H1 (cell line): ENCODE results near the gene SPEM1. TPM values are rescaled to one million over a fixed set of nuclear protein-coding genes. Genes with fewer than 3 reads are reported as not detected.
A peak's percentile ranks its signal among the peaks of the same experiment; 100 is the strongest.

Experiments used
- CTCF ChIA-PET: fragments of 300-600 bp; sonication (Branson Sonifier 250); formaldehyde crosslinking; loops from one replicate; lab custom pipeline; 2021; ENCODE audit not compliant: partially characterized antibody; lab: Charles Lee
- POLR2A ChIA-PET: fragments of 300-600 bp; sonication (Branson Sonifier 250); formaldehyde crosslinking; loops from one replicate; lab custom pipeline; 2021; ENCODE audit warnings: inconsistent platforms; ENCODE audit not compliant: partially characterized antibody; lab: Charles Lee
- DNase-seq, 2 experiments: peaks; one replicate each; pipeline versions ENCODE4 v3.0.0 to v3.0.0-alpha.2; 2010 to 2022; ENCODE audit warnings: low spot score in 2 of 2, low read depth in 1 of 2, mixed read lengths in 1 of 2
- FAIRE-seq: peaks from 2 replicates; lab custom pipeline; 2011; peaks lifted over from hg19 to GRCh38; lab: Jason Lieb, UNC
- H2AFZ ChIP-seq: 2 replicates; pipeline ENCODE4 v1.8.1; 2012; ENCODE audit warnings: low read length, inconsistent platforms
- H2AK5ac ChIP-seq: 2 replicates; pipeline ENCODE4 v1.6.1; 2013; ENCODE audit warnings: low read depth, low read length
- H2BK120ac ChIP-seq: replicated peaks from 2 replicates; pipeline ENCODE3; 2013; ENCODE audit warnings: low read depth, low read length, inconsistent platforms
- H2BK12ac ChIP-seq: 2 replicates; pipeline ENCODE4 v1.6.1; 2013; ENCODE audit warnings: low read depth, low read length
- H2BK15ac ChIP-seq: 2 replicates; pipeline ENCODE4 v1.6.1; 2013; ENCODE audit warnings: low read length
- H2BK20ac ChIP-seq: 2 replicates; pipeline ENCODE4 v1.6.1; 2013; ENCODE audit warnings: low read length
- H2BK5ac ChIP-seq: 2 replicates; pipeline ENCODE4 v1.6.1; 2013; ENCODE audit warnings: low read depth, low read length
- H3K14ac ChIP-seq: 2 replicates; pipeline ENCODE4 v1.6.1; 2013; ENCODE audit warnings: inconsistent platforms; ENCODE audit not compliant: insufficient read length
- H3K18ac ChIP-seq: 2 replicates; pipeline ENCODE4 v1.6.1; 2013; ENCODE audit warnings: low read length; ENCODE audit errors: extremely low read depth
- H3K23ac ChIP-seq: 2 replicates; pipeline ENCODE4 v1.6.1; 2013; ENCODE audit warnings: inconsistent platforms; ENCODE audit not compliant: insufficient read length
- H3K23me2 ChIP-seq: 2 replicates; pipeline ENCODE4 v1.6.1; 2013; ENCODE audit warnings: low read depth, low read length
- H3K27ac ChIP-seq: 2 replicates; pipeline ENCODE4 v1.6.1; 2011; ENCODE audit warnings: low read depth, low read length, inconsistent platforms
- H3K27me3 ChIP-seq, 4 experiments: replicated peaks in 1 of 4; 1 replicate in 1 of 4; 2 replicates in 3 of 4; pipeline versions ENCODE4 v1.6.1 to v1.8.1; 2011 to 2013; ENCODE audit warnings: low read length in 3 of 4, mild to moderate bottlenecking in 3 of 4, inconsistent platforms in 2 of 4, mixed read lengths in 2 of 4, moderate library complexity in 1 of 4; ENCODE audit not compliant: control insufficient read depth in 3 of 4, insufficient read depth in 3 of 4; ENCODE audit errors: extremely low read depth in 1 of 4
- H3K36me3 ChIP-seq, 4 experiments: 2 replicates each; pipeline versions ENCODE4 v1.6.1 to v1.8.1; 2011 to 2013; ENCODE audit warnings: mild to moderate bottlenecking in 4 of 4, low read length in 3 of 4, moderate library complexity in 2 of 4, control low read depth in 1 of 4, inconsistent platforms in 1 of 4; ENCODE audit not compliant: insufficient read depth in 4 of 4, control insufficient read depth in 2 of 4
- H3K4ac ChIP-seq: replicated peaks from 2 replicates; pipeline ENCODE3; 2013; ENCODE audit warnings: low read length, low read depth, mixed read lengths, inconsistent platforms; ENCODE audit not compliant: insufficient read length
- H3K4me1 ChIP-seq, 4 experiments: replicated peaks in 1 of 4; 1 replicate in 1 of 4; 2 replicates in 3 of 4; pipeline versions ENCODE4 v1.6.1 to v1.8.1; 2011 to 2013; ENCODE audit warnings: low read length in 3 of 4, inconsistent platforms in 2 of 4, mixed read lengths in 1 of 4; ENCODE audit not compliant: insufficient read depth in 4 of 4, control insufficient read depth in 3 of 4
- H3K4me2 ChIP-seq, 2 experiments: 2 replicates each; pipeline versions ENCODE4 v1.6.1 to v1.8.1; 2011 to 2013; ENCODE audit warnings: low read depth in 2 of 2, low read length in 2 of 2, control low read depth in 1 of 2, inconsistent platforms in 1 of 2, mild to moderate bottlenecking in 1 of 2; ENCODE audit not compliant: insufficient read depth in 1 of 2
- H3K4me3 ChIP-seq, 4 experiments: fragments of 200-600, 300-600 bp in 1 of 4; sonication (generic), shearing (Covaris generic), sonication (Bioruptor Twin) in 1 of 4; 2 replicates each; pipeline versions ENCODE4 v1.5.1 to v1.8.1; 2011 to 2016; ENCODE audit warnings: low read length in 4 of 4, low read depth in 3 of 4, control low read depth in 2 of 4, inconsistent platforms in 2 of 4, mild to moderate bottlenecking in 2 of 4, mixed read lengths in 1 of 4, moderate library complexity in 1 of 4; ENCODE audit not compliant: insufficient read depth in 2 of 4; ENCODE audit errors: extremely low read depth in 1 of 4
- H3K56ac ChIP-seq: replicated peaks from 2 replicates; pipeline ENCODE3; 2013; ENCODE audit warnings: low read depth, mild to moderate bottlenecking, mixed read lengths, low read length, inconsistent platforms; ENCODE audit not compliant: insufficient read length
- H3K79me1 ChIP-seq: 2 replicates; pipeline ENCODE4 v1.6.1; 2013; ENCODE audit warnings: low read depth, low read length, control low read depth
- H3K79me2 ChIP-seq, 2 experiments: 2 replicates each; pipeline versions ENCODE4 v1.6.1 to v1.8.1; 2012 to 2013; ENCODE audit warnings: low read length in 2 of 2, mild to moderate bottlenecking in 2 of 2, inconsistent platforms in 1 of 2; ENCODE audit not compliant: insufficient read depth in 2 of 2, control insufficient read depth in 1 of 2
- H3K9ac ChIP-seq, 4 experiments: replicated peaks in 1 of 4; 1 replicate in 1 of 4; 2 replicates in 3 of 4; pipeline versions ENCODE4 v1.6.1 to v1.8.1; 2011 to 2013; ENCODE audit warnings: low read depth in 3 of 4, low read length in 3 of 4, control low read depth in 2 of 4, mild to moderate bottlenecking in 2 of 4, moderate library complexity in 2 of 4, inconsistent platforms in 1 of 4; ENCODE audit errors: extremely low read depth in 1 of 4
- H3K9me3 ChIP-seq, 2 experiments: 2 replicates each; pipeline versions ENCODE4 v1.6.1 to v1.8.1; 2012 to 2013; ENCODE audit warnings: mild to moderate bottlenecking in 2 of 2, moderate library complexity in 2 of 2, control low read depth in 1 of 2, inconsistent platforms in 1 of 2, low read depth in 1 of 2, low read length in 1 of 2, mixed read lengths in 1 of 2; ENCODE audit not compliant: insufficient read depth in 2 of 2
- H4K20me1 ChIP-seq, 2 experiments: replicated peaks in 1 of 2; 2 replicates each; pipeline versions ENCODE3 to v1.8.1; 2011 to 2013; ENCODE audit warnings: inconsistent platforms in 2 of 2, low read length in 2 of 2, mild to moderate bottlenecking in 1 of 2; ENCODE audit not compliant: insufficient read depth in 2 of 2, control insufficient read depth in 1 of 2
- H4K5ac ChIP-seq: 2 replicates; pipeline ENCODE4 v1.6.1; 2013; ENCODE audit warnings: low read length, low read depth, mixed read lengths, inconsistent platforms; ENCODE audit not compliant: insufficient read length
- H4K8ac ChIP-seq: 2 replicates; pipeline ENCODE4 v1.8.0; 2013; ENCODE audit warnings: mild to moderate bottlenecking, moderate library complexity, low read length, inconsistent platforms; ENCODE audit not compliant: insufficient read depth; ENCODE audit errors: extremely low read depth
- H4K91ac ChIP-seq: replicated peaks from 2 replicates; pipeline ENCODE3; 2013; ENCODE audit warnings: low read length, mixed read lengths, inconsistent platforms; ENCODE audit not compliant: insufficient read length
- ASH2L ChIP-seq: fragments of 200-600, 300-600 bp; sonication (generic); IDR thresholded peaks from one replicate; pipeline ENCODE4 v1.7.1; 2017; ENCODE audit warnings: low read length
- CREB1 ChIP-seq: IDR thresholded peaks from 2 replicates; pipeline ENCODE4 v1.6.1; 2012; ENCODE audit warnings: inconsistent platforms
- EGR1 ChIP-seq: IDR thresholded peaks from 2 replicates; pipeline ENCODE4 v1.6.1; 2011; ENCODE audit warnings: low read depth, low read length, borderline replicate concordance
- JUND ChIP-seq: IDR thresholded peaks from 2 replicates; pipeline ENCODE4 v1.6.1; 2011; ENCODE audit warnings: mild to moderate bottlenecking, improper control_type of control experiment, low read length
- KDM4A ChIP-seq: IDR thresholded peaks from one replicate; pipeline ENCODE4 v1.7.1; 2012; ENCODE audit warnings: low read depth, mild to moderate bottlenecking, moderate library complexity, low read length, inconsistent platforms; ENCODE audit not compliant: severe bottlenecking
- POLR2A ChIP-seq, 2 experiments: IDR thresholded peaks; 1 replicate in 1 of 2; 2 replicates in 1 of 2; pipeline ENCODE4 v1.6.1; 2011; ENCODE audit warnings: low read depth in 2 of 2, low read length in 2 of 2, mild to moderate bottlenecking in 2 of 2; ENCODE audit errors: control extremely low read depth in 1 of 2
- POLR2AphosphoS5 ChIP-seq: IDR thresholded peaks from 2 replicates; pipeline ENCODE4 v1.6.1; 2011; ENCODE audit warnings: low read depth, low read length
- SRF ChIP-seq: IDR thresholded peaks from 2 replicates; pipeline ENCODE4 v1.6.1; 2011; ENCODE audit warnings: mild to moderate bottlenecking, low read depth, low read length, moderate library complexity
- YY1 ChIP-seq: IDR thresholded peaks from 2 replicates; pipeline ENCODE4 v1.6.1; 2011; ENCODE audit warnings: low read depth, mild to moderate bottlenecking, low read length
- ZNF274 ChIP-seq: IDR thresholded peaks from 2 replicates; pipeline ENCODE4 v1.7.0; 2012; ENCODE audit warnings: low read length, borderline replicate concordance; ENCODE audit errors: extremely low read depth
- WGBS, 2 experiments: shearing (Covaris generic) in 1 of 2; methylation state at CpG; one replicate each; pipeline versions ENCODE4 v1.1.6 to v1.1.7; 2013 to 2015; ENCODE audit warnings: low lambda C conversion rate in 2 of 2, mixed read lengths in 2 of 2, inconsistent platforms in 1 of 2, low coverage in 1 of 2, missing lambda C conversion rate in 1 of 2; ENCODE audit not compliant: insufficient replicate concordance in 2 of 2, insufficient coverage in 1 of 2, insufficient read length in 1 of 2; ENCODE audit errors: extremely low coverage in 1 of 2, missing lambda C conversion rate in 1 of 2; 5-methylcytosine and 5-hydroxymethylcytosine counted together
- polyA plus RNA-seq, 7 experiments: library from polyadenylated mRNA; depleted of rRNA in 3 of 7; stranded (reverse) in 5 of 7; unstranded in 2 of 7; fragments of >200 nt in 5 of 7; fragments of 200-250 nt in 2 of 7; gene quantifications; 1 replicate in 5 of 7; 2 replicates in 1 of 7; 4 replicates in 1 of 7; pipeline versions ENCODE4 v1.2.1 to v1.2.3, GENCODE V29; 2011 to 2013; ENCODE audit warnings: missing spikeins in 2 of 7, mixed read lengths in 2 of 7
- total RNA-seq: library from RNA; stranded (reverse); fragmentation: NEBNext Ultra II Directional; extraction: Animal tissue kit (Norgen Biotek cat#: 25700); gene quantifications from 2 replicates; pipeline ENCODE4 v1.2.1, GENCODE V29; 2021
- TF ChIP-seq, protein P1 (sequence below): IDR thresholded peaks from 2 replicates; pipeline ENCODE4 v1.6.1; 2011; ENCODE audit warnings: low read length, improper control_type of control experiment

Gene SPEM1
- total and polyA plus RNA-seq, 2 of the 8 experiments (the other 6 are each of a cell fraction or from before 2014, with no cell fraction given): not detected

- H3K9ac ChIP-seq: peak overlapping the region in 3 of 4 experiments; percentile 7 to 46 (median 29); a peak in 2 of 7 replicates
- H2AFZ ChIP-seq: no peak overlapping the region
- TF ChIP-seq POLR2A (IDR thresholded peaks at IDR 0.05; ENCODE audit: control extremely low read depth in 1 of 2, low read depth in 2 of 2, low read length in 2 of 2) (peak in 1 of 2 experiments; percentile 28; a peak in 1 of 3 replicates), ZNF274 (no peak), ASH2L (peak; percentile 40), KDM4A (peak; percentile 65), SRF (no peak), EGR1 (peak; percentile 16; the same call in 1 of the 2 replicates), POLR2AphosphoS5 (peak; percentile 37), JUND (no peak), CREB1 (peak; percentile 84), YY1 (peak; percentile 48)
- TF ChIP-seq, protein P1, sequence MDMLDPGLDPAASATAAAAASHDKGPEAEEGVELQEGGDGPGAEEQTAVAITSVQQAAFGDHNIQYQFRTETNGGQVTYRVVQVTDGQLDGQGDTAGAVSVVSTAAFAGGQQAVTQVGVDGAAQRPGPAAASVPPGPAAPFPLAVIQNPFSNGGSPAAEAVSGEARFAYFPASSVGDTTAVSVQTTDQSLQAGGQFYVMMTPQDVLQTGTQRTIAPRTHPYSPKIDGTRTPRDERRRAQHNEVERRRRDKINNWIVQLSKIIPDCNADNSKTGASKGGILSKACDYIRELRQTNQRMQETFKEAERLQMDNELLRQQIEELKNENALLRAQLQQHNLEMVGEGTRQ: peak; percentile 9; the same call in 1 of the 2 replicates
These were observed 36.2 kb upstream of the SPEM1 start for GRCh38 chr17:7383742-7384488.

More at GRCh38 chr17:7383742-7384488, 36.2 kb upstream of the SPEM1 start:
- no peak overlapping the region for H4K5ac ChIP-seq
- peak overlapping the region; percentile 22 for H4K91ac ChIP-seq
- H4K20me1 ChIP-seq: peaks cover 2 to 10% of the 10 kb centered on the region in 2 experiments
- no peaks in the 10 kb centered on the region for H3K79me2 ChIP-seq
- peak overlapping the region; percentile 45 for H4K8ac ChIP-seq
- peak overlapping the region; percentile 27 for H3K4ac ChIP-seq
- H3K4me2 ChIP-seq: peak overlapping the region; percentile 78
- peaks cover 0 to 7% of the 10 kb centered on the region in 2 experiments; a peak in 1 of 4 replicates for H3K9me3 ChIP-seq
- H3K79me1 ChIP-seq: peaks cover 3% of the 10 kb centered on the region; the same call in 1 of the 2 replicates
- H3K18ac ChIP-seq: peak overlapping the region; percentile 90
- H2BK5ac ChIP-seq: no peak overlapping the region; the same call in 1 of the 2 replicates
- no peak overlapping the region for H3K27ac ChIP-seq
- H3K27me3 ChIP-seq: peaks cover 0 to 39% (median 29%) of the 10 kb centered on the region in 4 experiments; a peak in 6 of 7 replicates
- no peak overlapping the region for H3K56ac ChIP-seq
- H3K4me3 ChIP-seq: peak overlapping the region; percentile 36 to 60 (median 46)
- no peak overlapping the region for H2BK120ac ChIP-seq
- H2BK12ac ChIP-seq: no peak overlapping the region
- H2BK20ac ChIP-seq: no peak overlapping the region
- no peak overlapping the region for H3K23ac ChIP-seq
- no peak overlapping the region for H2AK5ac ChIP-seq
- 20% methylated on average over 56 of the region's 65 CpGs; no CpG with 5 or more reads in 1 of the 2 experiments for WGBS, 2 experiments
- DNase-seq: peak in 1 of 2 experiments; percentile 92
- H3K23me2 ChIP-seq: peaks cover 12% of the 10 kb centered on the region; the same call in 1 of the 2 replicates
- FAIRE-seq: no peak
- peaks cover 0 to 6% (median under 1%) of the 10 kb centered on the region in 4 experiments; a peak in 4 of 8 replicates for H3K36me3 ChIP-seq
- ChIA-PET POLR2A (interaction anchor here (0.6 to 3.7 kb wide), 16 partner anchors 10 to 229 kb away, joined by 3 to 16 read pairs (median 4); partner anchors contain the start of genes PLSCR3, TMEM95 and ZBTB4), CTCF (interaction anchor here (0.7 to 4.0 kb wide), 10 partner anchors 9 to 176 kb away, joined by 3 to 21 read pairs (median 6); partner anchors contain the start of genes PLSCR3 and TMEM95)
- H2BK15ac ChIP-seq: peak overlapping the region; percentile 96; the same call in 1 of the 2 replicates
- no peak overlapping the region for H3K14ac ChIP-seq
- peaks cover 0 to 17% (median 10%) of the 10 kb centered on the region in 4 experiments; a peak in 6 of 7 replicates for H3K4me1 ChIP-seq
